Measurements from ENCODE around the gene KCTD10.

DNA sequence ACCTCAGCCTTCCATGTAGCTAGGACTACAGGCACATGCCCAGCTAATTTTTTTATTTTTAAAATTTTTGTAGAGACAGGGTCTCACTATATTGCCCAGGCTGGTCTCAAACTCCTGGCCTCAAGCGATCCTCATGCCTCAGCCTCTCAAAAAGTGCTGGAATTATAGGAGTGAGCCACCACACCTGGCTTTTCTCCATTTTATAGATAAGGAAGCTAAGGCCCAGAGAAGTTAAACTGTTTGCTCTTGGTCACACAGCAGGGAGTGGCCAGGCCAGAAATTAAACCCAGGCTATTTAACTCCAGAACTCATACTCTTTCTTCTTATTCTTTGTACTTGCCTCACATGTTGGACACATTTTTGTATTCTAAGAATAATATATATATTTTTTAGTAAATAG lies 16.8 kb upstream of the KCTD10 start:
- TF ChIP-seq, protein P1, sequence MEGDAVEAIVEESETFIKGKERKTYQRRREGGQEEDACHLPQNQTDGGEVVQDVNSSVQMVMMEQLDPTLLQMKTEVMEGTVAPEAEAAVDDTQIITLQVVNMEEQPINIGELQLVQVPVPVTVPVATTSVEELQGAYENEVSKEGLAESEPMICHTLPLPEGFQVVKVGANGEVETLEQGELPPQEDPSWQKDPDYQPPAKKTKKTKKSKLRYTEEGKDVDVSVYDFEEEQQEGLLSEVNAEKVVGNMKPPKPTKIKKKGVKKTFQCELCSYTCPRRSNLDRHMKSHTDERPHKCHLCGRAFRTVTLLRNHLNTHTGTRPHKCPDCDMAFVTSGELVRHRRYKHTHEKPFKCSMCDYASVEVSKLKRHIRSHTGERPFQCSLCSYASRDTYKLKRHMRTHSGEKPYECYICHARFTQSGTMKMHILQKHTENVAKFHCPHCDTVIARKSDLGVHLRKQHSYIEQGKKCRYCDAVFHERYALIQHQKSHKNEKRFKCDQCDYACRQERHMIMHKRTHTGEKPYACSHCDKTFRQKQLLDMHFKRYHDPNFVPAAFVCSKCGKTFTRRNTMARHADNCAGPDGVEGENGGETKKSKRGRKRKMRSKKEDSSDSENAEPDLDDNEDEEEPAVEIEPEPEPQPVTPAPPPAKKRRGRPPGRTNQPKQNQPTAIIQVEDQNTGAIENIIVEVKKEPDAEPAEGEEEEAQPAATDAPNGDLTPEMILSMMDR (conservative IDR thresholded peaks at IDR 0.05; ENCODE audit: low read depth, low read length): no peak
- no peak for TF ChIP-seq EZH2 (IDR thresholded peaks at IDR 0.05; ENCODE audit: borderline replicate concordance, low read depth, low read length, poor library complexity, severe bottlenecking)

Data from A673 (cell line).